ENCODE data around the gene BLTP2.

The BLTP2 gene

DNA sequence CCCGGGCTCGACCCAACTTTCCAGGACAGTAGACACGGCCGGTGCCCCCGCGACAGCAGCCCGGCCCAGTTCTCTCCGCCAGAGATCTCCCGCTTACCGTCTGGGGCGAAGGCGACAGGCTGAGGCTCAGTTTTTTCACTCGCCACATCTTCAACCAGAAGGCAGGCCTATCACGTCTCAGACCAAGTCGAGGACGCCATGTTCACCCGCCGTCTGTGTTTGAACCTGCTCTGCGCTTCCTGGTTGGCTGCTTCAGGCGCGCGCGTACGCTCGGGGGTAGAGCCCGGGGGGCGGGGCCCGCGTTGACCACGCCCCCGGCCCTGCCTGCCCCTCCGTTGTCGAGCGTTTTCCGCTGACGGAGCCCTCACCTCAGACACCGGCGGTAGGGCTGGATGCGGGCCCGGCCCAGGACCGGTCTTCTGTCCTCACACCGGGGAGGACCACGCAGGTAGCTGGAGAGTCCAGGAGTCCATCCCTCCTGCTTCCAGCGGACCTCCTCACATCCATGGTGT is 46.1 kb downstream of the BLTP2 start, which contains the start of gene SPAG5:
SPAG5 (minus strand) TSS at position 227 of the 512 bp plus-strand sequence; CDS start at position 148, 79 bp downstream.
- DNase-seq (ENCODE audit: low read depth in 2 of 2) = peak; percentile 73 to 77

DNA sequence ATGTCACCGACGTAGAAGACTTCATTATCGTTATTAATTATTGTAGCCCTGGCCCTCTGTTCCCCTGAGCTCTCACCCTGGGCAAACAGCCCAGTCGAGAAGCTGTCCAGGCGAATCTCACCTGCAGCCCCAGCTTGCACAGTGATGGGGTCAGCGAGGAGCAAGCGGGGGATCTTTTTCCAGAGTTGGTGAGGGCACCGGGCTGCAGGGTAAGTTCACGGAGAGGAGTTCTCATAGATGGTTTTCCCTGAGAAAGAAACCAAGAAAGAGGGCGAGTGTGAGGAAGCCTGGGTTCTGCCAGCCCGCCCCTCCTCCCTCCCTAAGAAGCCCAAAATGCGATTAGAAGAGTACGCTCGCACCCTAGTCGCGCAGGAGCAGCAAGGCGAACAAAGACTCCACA is 46.6 kb downstream of the BLTP2 start:
- DNase-seq (ENCODE audit: low read depth in 2 of 2) = no peak

DNA sequence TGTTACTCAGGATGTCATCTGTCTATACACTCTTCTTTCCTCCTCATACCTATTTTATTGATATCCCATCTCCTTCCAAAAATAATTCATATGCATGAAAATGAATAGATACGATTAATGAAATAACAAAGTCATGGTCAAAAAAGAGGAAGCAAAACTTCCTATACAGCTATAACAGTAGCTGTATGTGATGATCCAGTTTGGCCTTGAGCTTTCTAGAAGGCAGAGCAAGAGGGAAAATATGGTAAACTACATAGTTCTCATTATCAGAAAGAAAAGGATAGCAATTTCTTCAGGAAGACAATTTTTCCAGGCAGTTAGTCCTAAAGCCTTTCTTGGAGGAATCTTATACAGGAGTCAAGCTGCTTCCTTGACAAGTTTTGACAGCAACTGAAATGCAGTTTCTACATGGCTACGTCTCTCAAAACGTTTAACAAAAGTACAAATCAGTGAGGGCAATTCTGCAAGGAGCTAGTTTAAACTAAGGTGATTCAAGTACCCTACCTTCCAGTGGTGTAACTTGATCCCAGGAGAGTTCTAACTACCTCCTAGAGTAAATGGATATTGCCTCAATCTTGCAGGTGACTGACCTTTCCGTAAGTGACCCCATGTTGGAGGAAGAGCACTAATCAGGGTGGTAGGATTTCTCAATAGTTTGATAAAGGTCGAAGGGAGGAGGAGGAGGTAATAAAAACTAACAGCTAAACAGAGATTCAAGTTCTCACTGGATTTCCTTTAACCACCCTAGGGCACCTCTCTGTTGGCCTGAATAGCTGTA is 47.2 kb downstream of the BLTP2 start:
- DNase-seq (ENCODE audit: low read depth in 2 of 2) = no peak
